ENCODE measurements around the gene CPB2. TPM values are rescaled to one million over a fixed set of nuclear protein-coding genes. Genes with fewer than 3 reads are reported as not detected.

CPB2 gene
- total RNA-seq, 1 experiment from 2014 or later: 0.28 TPM

DNA sequence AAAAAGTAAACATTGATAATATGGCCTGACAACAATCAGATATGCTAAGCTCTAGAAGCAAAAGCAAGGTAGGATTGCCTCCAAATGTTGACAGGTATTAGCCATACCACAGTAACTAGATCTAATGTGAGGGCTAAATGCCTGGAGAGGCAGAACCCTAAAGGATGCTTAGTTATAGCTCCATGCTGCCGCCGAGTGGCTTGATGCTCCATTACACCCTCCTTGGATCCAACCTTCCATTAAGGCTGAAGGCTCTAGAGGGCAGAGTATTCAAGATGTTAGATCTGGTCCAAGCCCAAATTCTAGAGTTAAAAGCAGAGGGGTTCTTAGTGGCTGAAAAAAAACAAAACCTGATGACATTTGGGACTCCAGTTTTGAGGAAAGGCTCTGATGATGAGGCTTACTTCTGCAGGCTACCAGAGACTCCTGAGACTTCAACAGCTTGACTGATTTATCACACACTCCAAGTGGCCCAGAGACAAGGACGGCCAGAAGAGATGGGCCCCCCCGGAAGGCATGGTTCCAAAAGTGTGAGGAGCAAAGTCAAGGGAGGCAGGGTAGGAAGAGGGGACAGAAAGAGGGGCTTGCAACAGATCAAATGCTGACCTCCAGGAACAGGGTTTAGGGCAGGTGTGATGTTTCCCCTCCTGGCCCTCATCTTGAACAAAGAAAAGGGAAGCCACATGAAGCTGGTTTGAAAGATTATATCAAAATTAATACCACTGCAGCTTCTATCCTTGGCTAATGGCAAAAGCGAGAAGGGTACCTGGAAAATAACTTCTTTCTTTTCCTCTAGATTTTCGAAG is 21.9 kb upstream of the CPB2 start:
- intact Hi-C loops (cut with micrococcal nuclease; ENCODE audit: unreplicated experiment): loop anchor here (10.0 kb wide), 1 partner anchor 322 kb away; no protein-coding TSS in a partner anchor
- in situ Hi-C loops (cut with HindIII; ENCODE audit: low pct_unique_long_range_greater_than_20kb, low sequenced_read_pairs): no loop called here
- POLR2A ChIA-PET: no interaction called here
- H3K27me3 ChIP-seq (ENCODE audit: control insufficient read depth, insufficient read depth, low read length): no peaks in the 10 kb centered on the region
- H3K27ac ChIP-seq (ENCODE audit: low read length): no peak overlapping the region
- H3K36me3 ChIP-seq (ENCODE audit: control insufficient read depth, insufficient read depth, low read length): no peaks in the 10 kb centered on the region
- no TSS peak for BruUV-seq (replicated peaks)
- DNase-seq (ENCODE audit: low read depth, low spot score) (peak; percentile 45), ATAC-seq (peak; percentile 87)
- H3K4me3 ChIP-seq (ENCODE audit: low read depth in 2 of 2, low read length in 2 of 2): no peak overlapping the region
- CTCF ChIA-PET: interaction anchor here (0.5 to 1.2 kb wide), 2 partner anchors 178 to 320 kb away, joined by 4 to 8 read pairs; no protein-coding TSS in a partner anchor
- TF ChIP-seq, protein P1, sequence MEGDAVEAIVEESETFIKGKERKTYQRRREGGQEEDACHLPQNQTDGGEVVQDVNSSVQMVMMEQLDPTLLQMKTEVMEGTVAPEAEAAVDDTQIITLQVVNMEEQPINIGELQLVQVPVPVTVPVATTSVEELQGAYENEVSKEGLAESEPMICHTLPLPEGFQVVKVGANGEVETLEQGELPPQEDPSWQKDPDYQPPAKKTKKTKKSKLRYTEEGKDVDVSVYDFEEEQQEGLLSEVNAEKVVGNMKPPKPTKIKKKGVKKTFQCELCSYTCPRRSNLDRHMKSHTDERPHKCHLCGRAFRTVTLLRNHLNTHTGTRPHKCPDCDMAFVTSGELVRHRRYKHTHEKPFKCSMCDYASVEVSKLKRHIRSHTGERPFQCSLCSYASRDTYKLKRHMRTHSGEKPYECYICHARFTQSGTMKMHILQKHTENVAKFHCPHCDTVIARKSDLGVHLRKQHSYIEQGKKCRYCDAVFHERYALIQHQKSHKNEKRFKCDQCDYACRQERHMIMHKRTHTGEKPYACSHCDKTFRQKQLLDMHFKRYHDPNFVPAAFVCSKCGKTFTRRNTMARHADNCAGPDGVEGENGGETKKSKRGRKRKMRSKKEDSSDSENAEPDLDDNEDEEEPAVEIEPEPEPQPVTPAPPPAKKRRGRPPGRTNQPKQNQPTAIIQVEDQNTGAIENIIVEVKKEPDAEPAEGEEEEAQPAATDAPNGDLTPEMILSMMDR (IDR thresholded peaks at IDR 0.05): peak; percentile 80
- TF ChIP-seq, protein P2, sequence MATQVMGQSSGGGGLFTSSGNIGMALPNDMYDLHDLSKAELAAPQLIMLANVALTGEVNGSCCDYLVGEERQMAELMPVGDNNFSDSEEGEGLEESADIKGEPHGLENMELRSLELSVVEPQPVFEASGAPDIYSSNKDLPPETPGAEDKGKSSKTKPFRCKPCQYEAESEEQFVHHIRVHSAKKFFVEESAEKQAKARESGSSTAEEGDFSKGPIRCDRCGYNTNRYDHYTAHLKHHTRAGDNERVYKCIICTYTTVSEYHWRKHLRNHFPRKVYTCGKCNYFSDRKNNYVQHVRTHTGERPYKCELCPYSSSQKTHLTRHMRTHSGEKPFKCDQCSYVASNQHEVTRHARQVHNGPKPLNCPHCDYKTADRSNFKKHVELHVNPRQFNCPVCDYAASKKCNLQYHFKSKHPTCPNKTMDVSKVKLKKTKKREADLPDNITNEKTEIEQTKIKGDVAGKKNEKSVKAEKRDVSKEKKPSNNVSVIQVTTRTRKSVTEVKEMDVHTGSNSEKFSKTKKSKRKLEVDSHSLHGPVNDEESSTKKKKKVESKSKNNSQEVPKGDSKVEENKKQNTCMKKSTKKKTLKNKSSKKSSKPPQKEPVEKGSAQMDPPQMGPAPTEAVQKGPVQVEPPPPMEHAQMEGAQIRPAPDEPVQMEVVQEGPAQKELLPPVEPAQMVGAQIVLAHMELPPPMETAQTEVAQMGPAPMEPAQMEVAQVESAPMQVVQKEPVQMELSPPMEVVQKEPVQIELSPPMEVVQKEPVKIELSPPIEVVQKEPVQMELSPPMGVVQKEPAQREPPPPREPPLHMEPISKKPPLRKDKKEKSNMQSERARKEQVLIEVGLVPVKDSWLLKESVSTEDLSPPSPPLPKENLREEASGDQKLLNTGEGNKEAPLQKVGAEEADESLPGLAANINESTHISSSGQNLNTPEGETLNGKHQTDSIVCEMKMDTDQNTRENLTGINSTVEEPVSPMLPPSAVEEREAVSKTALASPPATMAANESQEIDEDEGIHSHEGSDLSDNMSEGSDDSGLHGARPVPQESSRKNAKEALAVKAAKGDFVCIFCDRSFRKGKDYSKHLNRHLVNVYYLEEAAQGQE (IDR thresholded peaks at IDR 0.05; ENCODE audit: insufficient read depth in 1 of 2, low read depth in 2 of 2, low read length in 1 of 2): no peak
- H3K4me1 ChIP-seq (ENCODE audit: control insufficient read depth, insufficient read depth, low read length): no peaks in the 10 kb centered on the region
- no peaks in the 10 kb centered on the region for H3K9me3 ChIP-seq (ENCODE audit: control insufficient read depth, insufficient read depth, low read depth, low read length)

DNA sequence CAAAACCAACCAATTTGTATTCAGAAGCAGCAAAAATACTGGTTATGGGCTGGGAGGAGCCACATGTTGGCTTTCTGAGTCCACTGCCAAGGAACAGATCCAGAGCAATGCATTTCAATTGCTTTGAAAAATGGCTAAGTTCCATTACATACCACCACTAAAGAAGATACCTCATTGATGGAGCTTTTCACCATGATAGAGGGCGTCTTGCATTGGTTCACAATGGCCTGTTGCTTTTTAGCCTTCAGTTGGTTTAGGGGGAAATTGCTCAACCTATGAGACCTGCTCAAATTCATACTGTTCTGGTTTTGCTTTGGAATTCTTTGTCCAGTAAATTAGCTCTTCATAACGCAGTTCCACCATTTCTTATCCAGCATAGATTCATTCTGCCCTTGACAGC is 21.2 kb upstream of the CPB2 start:
- in situ Hi-C loops (cut with HindIII; ENCODE audit: low pct_unique_long_range_greater_than_20kb, low sequenced_read_pairs): no loop called here
- POLR2A ChIA-PET: no interaction called here

More for the DNA sequence above, 21.2 kb upstream of the CPB2 start:
- no peaks in the 10 kb centered on the region for H3K36me3 ChIP-seq (ENCODE audit: control insufficient read depth, insufficient read depth, low read length)
- H3K4me3 ChIP-seq (ENCODE audit: low read depth in 2 of 2, low read length in 2 of 2): no peak overlapping the region
- BruUV-seq (replicated peaks): no TSS peak
- CTCF ChIA-PET: interaction anchor here (0.5 to 1.2 kb wide), 2 partner anchors 179 to 319 kb away, joined by 4 to 8 read pairs; no protein-coding TSS in a partner anchor
- H3K27ac ChIP-seq (ENCODE audit: low read length): no peak overlapping the region
- H3K9me3 ChIP-seq (ENCODE audit: control insufficient read depth, insufficient read depth, low read depth, low read length): no peaks in the 10 kb centered on the region
- intact Hi-C loops (cut with micrococcal nuclease; ENCODE audit: unreplicated experiment): loop anchor here (10.0 kb wide), 1 partner anchor 321 kb away; no protein-coding TSS in a partner anchor
- H3K27me3 ChIP-seq (ENCODE audit: control insufficient read depth, insufficient read depth, low read length): no peaks in the 10 kb centered on the region
- TF ChIP-seq, protein P1 (IDR thresholded peaks at IDR 0.05): no peak
- no peak for TF ChIP-seq POLR2AphosphoS5 (IDR thresholded peaks at IDR 0.05; ENCODE audit: low read depth, low read length)
- TF ChIP-seq TCF7L2 (IDR thresholded peaks at IDR 0.05; ENCODE audit: low read depth, low read length): no peak
- TF ChIP-seq, protein P2 (IDR thresholded peaks at IDR 0.05; ENCODE audit: insufficient read depth in 1 of 2, low read depth in 2 of 2, low read length in 1 of 2): no peak
- TF ChIP-seq SIN3A (IDR thresholded peaks at IDR 0.05; ENCODE audit: borderline replicate concordance, insufficient read depth, low read depth, low read length): no peak
- DNase-seq (ENCODE audit: low read depth, low spot score) (no peak), ATAC-seq (no peak)
- no peaks in the 10 kb centered on the region for H3K4me1 ChIP-seq (ENCODE audit: control insufficient read depth, insufficient read depth, low read length)
